Colon (tissue), 2 donors: ENCODE results near the gene RAG2.

Experiments used
- FAIRE-seq: peaks from 2 replicates; lab custom pipeline; 2012; peaks lifted over from hg19 to GRCh38; lab: Jason Lieb, UNC
- donor health status: control.
- donor health status: control.

Gene RAG2

GRCh38 chr11:36550385-36551115 is 47.5 kb downstream of the RAG2 start:
- FAIRE-seq: no peak
